Right ventricle myocardium inferior (tissue), 1 donor: ENCODE results near the gene NFIX. TPM values are rescaled to one million over a fixed set of nuclear protein-coding genes. Genes with fewer than 3 reads are reported as not detected.

Experiments
- ATAC-seq: fragments of 200-7000 bp; cut with Tn5 transposase; one replicate; pipeline ENCODE4 v1.9.1; 2020; ENCODE audit warnings: mild to moderate bottlenecking, moderate library complexity
- DNase-seq: peaks from one replicate; pipeline ENCODE4 v3.0.0; 2021; ENCODE audit errors: missing footprints
- intact Hi-C: fragments of 100-400 bp; cut with DNase I; formaldehyde crosslinking; loops from one replicate; pipeline ENCODE4 v1.11.0; 2022
- total RNA-seq: library from RNA; stranded (reverse); fragmentation: NEBNext Ultra II Directional; extraction: Animal tissue kit (Norgen Biotek cat#: 25700); gene quantifications from one replicate; pipeline ENCODE4 v1.2.1, GENCODE V29; 2021
- donor health status: DM: no; HTN: yes; CAD: no; lungs with severe emphysema.

Gene NFIX
- total RNA-seq, 1 donor from 2014 or later = 159 TPM

DNA sequence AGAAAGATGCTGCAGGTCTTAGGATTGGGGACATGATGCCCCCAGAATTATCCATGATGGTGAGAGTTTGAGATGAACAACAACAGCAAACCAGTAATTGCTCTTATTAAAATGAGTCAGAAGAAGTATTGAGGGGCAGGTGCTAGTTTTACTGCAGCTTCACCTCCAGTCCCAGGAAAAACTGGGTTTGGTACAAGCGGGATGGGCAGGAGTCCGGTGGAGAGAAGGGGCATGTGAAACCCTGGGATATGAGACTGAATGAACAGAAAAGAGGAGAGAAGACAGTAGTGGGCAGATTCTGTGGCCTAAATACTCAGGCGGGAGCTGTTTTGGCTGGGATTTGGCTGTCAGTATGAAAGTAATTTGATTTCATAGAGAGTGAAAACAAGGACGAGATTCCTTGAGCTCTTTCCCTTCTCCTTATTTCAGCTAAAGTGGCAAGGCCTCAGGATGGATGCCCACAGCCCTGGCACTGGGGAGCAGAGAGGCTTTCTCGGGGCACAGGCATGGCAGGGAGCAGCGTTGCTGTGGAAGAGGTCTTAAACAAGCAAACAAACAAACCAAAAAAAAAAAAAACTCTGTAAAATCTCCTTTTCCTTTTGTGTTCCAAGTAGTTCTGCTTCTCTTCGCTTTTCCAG is 30.7 kb downstream of the NFIX start:
- intact Hi-C loops = no loop called here
- DNase-seq (no peak), ATAC-seq (no peak)

GRCh38 chr19:13026462-13027370 is 31.4 kb downstream of the NFIX start:
- no peak for ATAC-seq
- DNase-seq = no peak
- intact Hi-C loops = no loop called here

DNA sequence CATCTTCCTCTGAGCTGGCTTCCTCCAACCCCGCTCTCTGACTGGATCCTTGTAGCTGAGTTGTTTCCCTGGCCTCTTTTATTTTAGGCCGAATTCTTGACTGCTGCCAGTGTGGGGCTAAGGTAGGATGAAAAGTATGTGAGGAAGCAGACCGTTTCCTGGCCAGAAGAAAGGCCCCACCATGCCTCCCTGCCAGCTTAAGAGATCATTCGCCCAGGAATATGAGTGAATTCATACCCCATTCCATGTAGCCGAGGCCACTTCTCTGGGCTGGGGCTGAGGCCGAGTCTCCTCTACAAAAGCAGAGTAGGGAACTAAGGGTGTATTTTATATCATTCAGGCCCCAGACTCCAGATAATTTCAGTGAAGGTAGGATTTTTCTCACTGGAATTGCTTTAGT is 32.3 kb downstream of the NFIX start:
- intact Hi-C loops = no loop called here
- ATAC-seq (no peak), DNase-seq (no peak)

DNA sequence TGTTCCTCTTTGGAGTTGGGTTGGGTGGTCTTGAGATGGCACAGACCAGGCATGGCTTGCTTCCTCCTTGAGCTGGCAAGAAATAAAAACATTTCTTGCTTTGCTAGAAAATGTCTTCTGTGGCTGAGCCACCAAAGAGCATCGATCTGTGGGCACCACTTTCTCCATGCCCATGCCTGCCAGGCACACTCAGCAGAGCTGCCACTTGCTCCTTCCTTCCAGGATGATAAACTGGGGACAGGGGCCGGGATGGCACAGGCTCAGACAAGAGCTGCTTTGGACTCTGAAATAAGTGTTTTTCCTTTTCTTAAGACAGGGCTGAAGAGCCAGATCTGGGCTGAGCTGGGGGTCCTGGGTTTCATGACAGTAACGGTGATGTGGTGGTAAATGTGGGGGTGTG is 32.8 kb downstream of the NFIX start:
- ATAC-seq (no peak), DNase-seq (no peak)
- intact Hi-C loops = no loop called here

DNA sequence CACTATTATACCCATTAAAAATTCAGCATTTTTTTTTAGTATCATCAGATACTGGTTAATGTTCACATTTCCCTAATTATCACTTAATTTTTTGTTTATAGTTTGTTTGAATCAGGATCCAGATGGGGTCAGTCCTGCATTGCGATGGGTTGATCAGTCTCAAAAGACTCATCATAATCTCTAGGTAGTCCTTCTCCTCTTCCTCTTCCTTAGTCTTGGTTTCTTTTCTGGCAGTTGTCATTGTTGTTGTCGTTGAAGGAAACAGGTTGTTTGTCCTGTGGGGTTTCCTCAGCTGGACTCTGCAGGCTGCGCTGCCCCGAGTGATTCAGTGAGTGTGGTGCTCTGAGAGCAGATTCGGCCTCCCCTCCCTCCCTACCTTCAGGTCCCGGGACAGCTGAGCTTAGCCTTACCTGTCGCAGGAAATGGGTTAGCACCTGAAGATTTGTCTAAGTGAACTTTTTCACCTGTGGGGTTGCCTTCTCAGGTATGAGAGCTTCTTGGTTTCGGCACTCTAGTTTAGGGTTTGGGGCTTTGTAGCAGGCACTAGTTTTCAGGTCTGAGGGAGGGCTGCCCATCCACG is 34.1 kb downstream of the NFIX start:
- ATAC-seq = no peak
- intact Hi-C loops = no loop called here
- DNase-seq = no peak

- DNase-seq = no peak
Observed at GRCh38 chr19:13029893-13030292, 34.6 kb downstream of the NFIX start.

GRCh38 chr19:13031917-13032623 is 36.8 kb downstream of the NFIX start:
- ATAC-seq (peak; percentile 60), DNase-seq (no peak)
- intact Hi-C loops = loop anchor here (2.0 to 5.0 kb wide), 2 partner anchors 35 to 47 kb away; partner anchors contain the start of gene NFIX

More at GRCh38 chr19:13029893-13030292, 34.6 kb downstream of the NFIX start:
- ATAC-seq = no peak
- intact Hi-C loops = loop anchor here (2.0 to 5.0 kb wide), 2 partner anchors 33 to 45 kb away; partner anchors contain the start of gene NFIX

- intact Hi-C loops = loop anchor here (5.0 kb wide), 1 partner anchor 36 kb away; the partner anchor contains the start of gene NFIX
- ATAC-seq (no peak), DNase-seq (no peak)
Observed at GRCh38 chr19:13032837-13033236, 37.6 kb downstream of the NFIX start.

GRCh38 chr19:13033244-13033643 is 38.0 kb downstream of the NFIX start:
- ATAC-seq = no peak
- intact Hi-C loops = loop anchor here (5.0 kb wide), 1 partner anchor 36 kb away; the partner anchor contains the start of gene NFIX
- no peak for DNase-seq

- intact Hi-C loops = loop anchor here (5.0 kb wide), 1 partner anchor 37 kb away; the partner anchor contains the start of gene NFIX
- peak; percentile 89 for DNase-seq
- peak; percentile 70 for ATAC-seq
Observed at GRCh38 chr19:13033819-13034611, 38.7 kb downstream of the NFIX start.

DNA sequence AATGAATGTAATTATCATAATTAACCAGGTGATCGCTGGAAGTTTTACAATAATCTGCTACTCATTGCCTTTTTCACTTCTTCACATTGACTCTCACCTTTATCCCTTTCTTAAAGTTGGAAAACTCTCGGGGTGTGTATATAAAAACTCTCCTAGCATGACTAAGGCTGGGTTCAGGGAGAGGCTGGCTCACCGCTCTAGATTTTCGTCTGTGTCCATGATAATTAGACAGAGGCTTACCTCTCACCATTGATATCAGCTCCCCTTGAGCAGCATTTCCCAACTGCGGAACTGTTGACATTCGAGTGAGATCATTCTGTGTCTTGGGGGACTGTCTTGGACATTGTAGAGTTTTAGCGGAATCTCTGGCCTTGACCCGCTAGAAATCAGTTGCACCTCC is 39.4 kb downstream of the NFIX start:
- intact Hi-C loops = loop anchor here (5.0 kb wide), 1 partner anchor 37 kb away; the partner anchor contains the start of gene NFIX
- no peak for DNase-seq
- no peak for ATAC-seq

DNA sequence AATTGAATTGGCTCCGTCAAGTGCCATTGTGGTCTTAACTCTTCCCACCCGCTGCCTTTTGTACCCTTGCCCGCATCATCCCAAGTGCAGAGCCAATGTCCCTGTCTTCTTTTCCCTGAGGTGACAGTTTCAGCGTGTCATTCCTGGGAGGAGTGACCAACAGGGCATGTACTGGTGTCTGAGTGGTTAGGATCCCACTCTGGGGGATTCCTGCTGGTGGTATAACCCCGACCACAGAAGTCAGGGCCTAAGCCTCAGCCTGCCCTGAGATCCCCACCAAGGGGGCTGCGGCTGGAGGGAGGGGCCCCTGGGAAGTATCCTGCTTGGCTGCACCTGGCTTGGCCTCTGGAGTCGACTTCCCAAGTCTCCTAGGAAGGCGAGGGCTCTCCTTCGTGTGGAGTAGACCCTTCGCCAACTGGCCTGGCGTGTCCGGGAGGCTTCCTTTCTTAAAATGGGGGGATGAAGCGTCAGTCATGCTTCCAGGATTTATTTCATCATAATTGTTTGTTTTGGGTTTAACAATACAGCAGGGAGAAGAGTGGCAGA is 40.6 kb downstream of the NFIX start:
- ATAC-seq (no peak), DNase-seq (no peak)
- intact Hi-C loops = loop anchor here (2.0 kb wide), 1 partner anchor 17 kb away; no protein-coding TSS in a partner anchor

DNA sequence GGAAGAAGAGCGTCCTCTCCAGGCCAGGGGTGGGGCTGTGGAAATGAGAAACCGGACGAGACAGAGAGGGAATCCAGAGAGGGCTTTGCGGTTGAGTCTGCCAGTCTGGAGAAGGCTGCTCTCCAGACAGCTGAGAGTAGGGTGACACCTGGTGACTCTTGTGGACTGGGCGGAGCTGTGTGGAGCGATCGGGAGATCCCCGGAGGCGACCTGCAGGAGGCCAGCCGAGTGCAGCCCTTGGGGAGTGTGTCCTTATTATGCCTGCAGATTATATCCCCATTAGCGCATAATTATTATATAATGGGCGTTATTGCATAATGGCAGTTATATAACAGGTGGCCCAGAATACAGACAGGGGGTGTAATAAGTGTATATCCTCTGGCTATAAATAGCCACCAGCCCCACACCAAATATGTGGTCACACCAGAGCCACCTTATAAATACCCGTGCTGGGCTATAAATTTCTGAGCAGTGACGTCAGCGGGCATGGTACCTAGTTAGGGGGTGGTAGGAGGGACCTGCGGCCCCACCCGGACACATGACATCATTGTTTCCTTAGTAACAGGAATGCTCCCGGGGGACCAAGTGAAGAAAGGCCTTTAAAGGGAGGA is 41.2 kb downstream of the NFIX start:
- DNase-seq (no peak), ATAC-seq (no peak)
- intact Hi-C loops = loop anchor here (2.0 kb wide), 1 partner anchor 16 kb away; no protein-coding TSS in a partner anchor

DNA sequence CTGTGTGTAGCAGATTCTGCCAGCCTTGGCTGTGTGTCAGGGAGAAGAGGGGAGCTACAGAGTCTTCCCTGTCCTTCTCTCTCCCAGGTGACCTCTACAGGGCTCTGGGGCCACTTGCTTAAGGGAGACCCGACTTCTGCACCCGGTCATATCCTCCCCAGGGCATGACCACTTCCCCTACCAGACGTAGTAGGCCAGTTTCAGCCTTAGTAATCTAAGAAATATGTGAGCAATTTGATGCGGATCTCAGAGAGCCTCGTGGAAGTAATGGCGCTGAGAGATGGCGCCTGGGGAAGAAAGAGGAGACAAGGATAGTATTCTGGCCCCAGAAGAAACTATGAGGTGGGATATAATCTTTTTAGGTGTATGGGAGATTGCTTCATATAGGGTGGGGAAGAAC is 41.9 kb downstream of the NFIX start:
- DNase-seq (no peak), ATAC-seq (no peak)
- intact Hi-C loops = loop anchor here (2.0 kb wide), 1 partner anchor 16 kb away; no protein-coding TSS in a partner anchor

GRCh38 chr19:13037731-13038130 is 42.5 kb downstream of the NFIX start:
- no peak for ATAC-seq
- intact Hi-C loops = loop anchor here (2.0 kb wide), 1 partner anchor 15 kb away; no protein-coding TSS in a partner anchor
- no peak for DNase-seq

- DNase-seq (no peak), ATAC-seq (no peak)
- intact Hi-C loops = no loop called here
Observed at GRCh38 chr19:13038306-13039210, 43.3 kb downstream of the NFIX start.
